Adrenal gland (tissue), 5 donors: Measurements from ENCODE around the gene TICAM2.

Experiments
- POLR2A ChIP-seq, 2 donors: fragments of 450-650 bp; IDR thresholded peaks; one replicate each; pipeline ENCODE4 v1.6.1; 2017; ENCODE audit warnings: antibody characterized with exemption in 2 of 2, mild to moderate bottlenecking in 2 of 2, moderate library complexity in 1 of 2
- TF ChIP-seq, protein P1 (sequence below), 6 experiments: fragments of 450-650 bp in 4 of 6; fragments of 200-600 bp in 2 of 6; sonication (generic) in 1 of 6; IDR thresholded peaks; 1 replicate in 5 of 6; 2 replicates in 1 of 6; pipeline versions ENCODE4 v1.5.1 to v1.8.0; 2016 to 2021; ENCODE audit warnings: antibody characterized with exemption in 6 of 6, mild to moderate bottlenecking in 2 of 6, moderate library complexity in 1 of 6
- donor health status: DM: no; HTN: no; CAD: no.

DNA sequence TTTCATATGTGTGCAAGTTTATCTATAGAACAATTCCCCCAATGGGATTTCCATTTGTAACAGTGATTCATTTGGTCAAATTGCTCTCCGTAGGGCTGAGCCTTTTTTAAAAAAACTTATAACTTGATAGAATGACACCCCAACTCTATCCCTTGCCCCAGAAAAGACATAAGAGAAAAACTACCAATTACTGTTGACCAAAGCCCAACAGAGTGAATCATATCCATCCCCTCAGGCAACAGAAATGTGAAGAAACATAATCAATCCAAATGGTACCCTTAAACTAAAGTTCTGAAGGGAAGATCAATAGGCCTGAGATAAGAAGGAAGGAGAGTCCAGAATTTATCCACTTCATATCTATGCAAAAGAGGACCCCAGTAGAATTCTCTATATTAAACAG, 17.8 kb downstream of the TICAM2 start:
- TF ChIP-seq, protein P1, sequence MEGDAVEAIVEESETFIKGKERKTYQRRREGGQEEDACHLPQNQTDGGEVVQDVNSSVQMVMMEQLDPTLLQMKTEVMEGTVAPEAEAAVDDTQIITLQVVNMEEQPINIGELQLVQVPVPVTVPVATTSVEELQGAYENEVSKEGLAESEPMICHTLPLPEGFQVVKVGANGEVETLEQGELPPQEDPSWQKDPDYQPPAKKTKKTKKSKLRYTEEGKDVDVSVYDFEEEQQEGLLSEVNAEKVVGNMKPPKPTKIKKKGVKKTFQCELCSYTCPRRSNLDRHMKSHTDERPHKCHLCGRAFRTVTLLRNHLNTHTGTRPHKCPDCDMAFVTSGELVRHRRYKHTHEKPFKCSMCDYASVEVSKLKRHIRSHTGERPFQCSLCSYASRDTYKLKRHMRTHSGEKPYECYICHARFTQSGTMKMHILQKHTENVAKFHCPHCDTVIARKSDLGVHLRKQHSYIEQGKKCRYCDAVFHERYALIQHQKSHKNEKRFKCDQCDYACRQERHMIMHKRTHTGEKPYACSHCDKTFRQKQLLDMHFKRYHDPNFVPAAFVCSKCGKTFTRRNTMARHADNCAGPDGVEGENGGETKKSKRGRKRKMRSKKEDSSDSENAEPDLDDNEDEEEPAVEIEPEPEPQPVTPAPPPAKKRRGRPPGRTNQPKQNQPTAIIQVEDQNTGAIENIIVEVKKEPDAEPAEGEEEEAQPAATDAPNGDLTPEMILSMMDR (IDR thresholded peaks at IDR 0.05): no peak
- TF ChIP-seq POLR2A (IDR thresholded peaks at IDR 0.05): no peak
